Liver (tissue), 9 donors: Measurements from ENCODE around the gene MSH6. TPM values are rescaled to one million over a fixed set of nuclear protein-coding genes. Genes with fewer than 3 reads are reported as not detected.

Experiments
- DNase-seq: peaks from one replicate; pipeline ENCODE4 v3.0.0-alpha.2; 2017; ENCODE audit warnings: low spot score
- H3K27ac ChIP-seq, 2 donors: one replicate each; pipeline ENCODE4 v1.7.0; 2013; ENCODE audit warnings: inconsistent platforms in 2 of 2, low read length in 2 of 2, control low read depth in 1 of 2, low read depth in 1 of 2, mild to moderate bottlenecking in 1 of 2
- H3K27me3 ChIP-seq, 4 donors: one replicate each; pipeline versions ENCODE4 v1.6.1 to v1.7.0; 2013; ENCODE audit warnings: low read length in 3 of 4, inconsistent platforms in 1 of 4, mild to moderate bottlenecking in 1 of 4, moderate library complexity in 1 of 4; ENCODE audit not compliant: control insufficient read depth in 4 of 4, insufficient read depth in 4 of 4
- H3K36me3 ChIP-seq, 4 donors: one replicate each; pipeline versions ENCODE4 v1.6.1 to v1.7.0; 2013; ENCODE audit warnings: low read length in 3 of 4, mild to moderate bottlenecking in 3 of 4, low read depth in 1 of 4, moderate library complexity in 1 of 4; ENCODE audit not compliant: control insufficient read depth in 4 of 4, insufficient read depth in 3 of 4
- H3K4me1 ChIP-seq, 4 donors: one replicate each; pipeline versions ENCODE4 v1.6.1 to v1.7.0; 2013; ENCODE audit warnings: low read length in 3 of 4, mild to moderate bottlenecking in 3 of 4, moderate library complexity in 1 of 4; ENCODE audit not compliant: control insufficient read depth in 4 of 4, insufficient read depth in 4 of 4
- H3K4me3 ChIP-seq, 3 donors: one replicate each; pipeline versions ENCODE4 v1.6.1 to v1.7.0; 2013; ENCODE audit warnings: low read length in 3 of 3, control low read depth in 1 of 3, low read depth in 1 of 3, mild to moderate bottlenecking in 1 of 3
- H3K9ac ChIP-seq, 2 donors: one replicate each; pipeline ENCODE4 v1.7.0; 2013; ENCODE audit warnings: low read length in 2 of 2, mild to moderate bottlenecking in 2 of 2, moderate library complexity in 2 of 2, control low read depth in 1 of 2, low read depth in 1 of 2
- H3K9me3 ChIP-seq, 4 donors: one replicate each; pipeline versions ENCODE4 v1.6.1 to v1.7.0; 2013; ENCODE audit warnings: low read length in 3 of 4; ENCODE audit not compliant: control insufficient read depth in 4 of 4
- ATF3 ChIP-seq: IDR thresholded peaks from 2 replicates; pipeline ENCODE4 v1.6.1; 2016; ENCODE audit warnings: antibody characterized with exemption
- CTCF ChIP-seq: fragments of 150-350 bp; IDR thresholded peaks from 2 replicates; pipeline ENCODE4 v1.5.1; 2017; ENCODE audit warnings: improper control_type of control experiment, low read depth, low read length; ENCODE audit not compliant: missing input control
- EGR1 ChIP-seq, 2 donors: IDR thresholded peaks; 2 replicates each; pipeline ENCODE4 v1.6.1; 2016 to 2018; ENCODE audit warnings: antibody characterized with exemption in 2 of 2, low read depth in 2 of 2
- FOXA1 ChIP-seq: IDR thresholded peaks from 2 replicates; pipeline ENCODE4 v1.6.1; 2016; ENCODE audit warnings: antibody characterized with exemption
- FOXA2 ChIP-seq: IDR thresholded peaks from 2 replicates; pipeline ENCODE4 v1.6.1; 2016; ENCODE audit warnings: antibody characterized with exemption
- HNF4A ChIP-seq, 2 donors: conservative IDR thresholded peaks; 2 replicates each; pipeline ENCODE4 v1.6.1; 2016; ENCODE audit warnings: antibody characterized with exemption in 2 of 2, mild to moderate bottlenecking in 2 of 2
- JUND ChIP-seq, 2 donors: IDR thresholded peaks; 2 replicates each; pipeline ENCODE4 v1.6.1; 2016; ENCODE audit warnings: antibody characterized with exemption in 2 of 2
- MAX ChIP-seq: IDR thresholded peaks from 2 replicates; pipeline ENCODE4 v1.6.1; 2016; ENCODE audit warnings: antibody characterized with exemption
- RAD21 ChIP-seq, 2 donors: IDR thresholded peaks; 2 replicates each; pipeline ENCODE4 v1.6.1; 2016; ENCODE audit warnings: antibody characterized with exemption in 2 of 2, mild to moderate bottlenecking in 2 of 2
- REST ChIP-seq: IDR thresholded peaks from 2 replicates; pipeline ENCODE4 v1.6.1; 2016; ENCODE audit warnings: antibody characterized with exemption, mild to moderate bottlenecking
- RXRA ChIP-seq, 2 donors: IDR thresholded peaks; 2 replicates each; pipeline ENCODE4 v1.6.1; 2017 to 2018; ENCODE audit warnings: antibody characterized with exemption in 2 of 2, mild to moderate bottlenecking in 1 of 2
- SP1 ChIP-seq: IDR thresholded peaks from 2 replicates; pipeline ENCODE4 v1.6.1; 2018; ENCODE audit warnings: antibody characterized with exemption, mild to moderate bottlenecking
- YY1 ChIP-seq: IDR thresholded peaks from 2 replicates; pipeline ENCODE4 v1.6.1; 2016; ENCODE audit warnings: antibody characterized with exemption, mild to moderate bottlenecking
- WGBS: extraction: QIAGEN DNeasy Blood & Tissue Kit; methylation state at CpG from one replicate; pipeline ENCODE4 v1.1.7; 2013; 5-methylcytosine and 5-hydroxymethylcytosine counted together
- polyA plus RNA-seq, 2 donors: library from polyadenylated mRNA; stranded (reverse) in 1 of 2; unstranded in 1 of 2; fragments of 200-250 nt in 1 of 2; fragments of >200 nt in 1 of 2; fragmentation: Nextera tagmentation in 1 of 2; extraction: Ambion mirVana in 1 of 2; gene quantifications; one replicate each; pipeline versions ENCODE4 v1.2.1 to v1.2.3, GENCODE V29; 2013 to 2015
- total RNA-seq, 2 donors: library from RNA; depleted of rRNA; stranded (reverse); fragments of >200 nt; gene quantifications; one replicate each; pipeline ENCODE4 v1.2.3, GENCODE V29; 2014
- donor health status: healthy.
- donor health status: healthy.
- donor health status: healthy.
- donor health status: healthy.
- donor health status: healthy.

MSH6 gene
- total and polyA plus RNA-seq, 4 donors: 5.3 to 40.5 (median 17.6) TPM

- TF ChIP-seq MAX (no peak), ATF3 (no peak), EGR1 (IDR thresholded peaks at IDR 0.05; ENCODE audit: low read depth in 2 of 2) (no peak)
Measured at GRCh38 chr2:47803363-47803762, 20.4 kb downstream of the MSH6 start (continued).

GRCh38 chr2:47803770-47804169, 20.8 kb downstream of the MSH6 start:
- peaks cover 19 to 71% (median 59%) of the 10 kb centered on the region in 4 donors for H3K36me3 ChIP-seq
- no peak overlapping the region for H3K9ac ChIP-seq
- WGBS: 92% methylated on average over 1 of the region's 1 CpG
- peaks cover 0 to 4% (median 2%) of the 10 kb centered on the region in 4 donors for H3K9me3 ChIP-seq
- TF ChIP-seq MAX: no peak
- H3K27me3 ChIP-seq: no peaks in the 10 kb centered on the region
- no peaks in the 10 kb centered on the region for H3K4me1 ChIP-seq
- no peak for DNase-seq
- no peak overlapping the region for H3K27ac ChIP-seq
- H3K4me3 ChIP-seq: no peak overlapping the region

GRCh38 chr2:47805850-47806249, 22.9 kb downstream of the MSH6 start:
- no peak overlapping the region for H3K27ac ChIP-seq
- peaks cover 0 to 4% (median 2%) of the 10 kb centered on the region in 4 donors for H3K9me3 ChIP-seq
- H3K9ac ChIP-seq: no peak overlapping the region
- TF ChIP-seq SP1 (no peak), EGR1 (IDR thresholded peaks at IDR 0.05; ENCODE audit: low read depth in 2 of 2) (no peak), JUND (IDR thresholded peaks at IDR 0.05) (no peak), RAD21 (IDR thresholded peaks at IDR 0.05) (no peak), YY1 (no peak), RXRA (IDR thresholded peaks at IDR 0.05) (no peak), FOXA1 (no peak), REST (no peak), HNF4A (conservative IDR thresholded peaks at IDR 0.05) (no peak), CTCF (no peak), ATF3 (no peak), FOXA2 (no peak)
- no peak overlapping the region for H3K4me3 ChIP-seq
- no peak for DNase-seq
- no peaks in the 10 kb centered on the region for H3K27me3 ChIP-seq
- H3K4me1 ChIP-seq: no peaks in the 10 kb centered on the region
- H3K36me3 ChIP-seq: peaks cover 13 to 65% (median 61%) of the 10 kb centered on the region in 4 donors
- 74% methylated on average over 6 of the region's 6 CpGs for WGBS
